IPS DF 4.7 (cell line): ENCODE measurements around the gene PALM.
"Not testable (repeated sequence)": the region's sequence is repeated elsewhere in the genome, so short reads cannot be mapped to it uniquely, and the experiment has no call there.

Experiments
- DNase-seq: peaks from one replicate; pipeline ENCODE4 v3.0.0-alpha.2; 2013; ENCODE audit warnings: low spot score; ENCODE audit errors: extremely low read depth

Gene PALM

DNA sequence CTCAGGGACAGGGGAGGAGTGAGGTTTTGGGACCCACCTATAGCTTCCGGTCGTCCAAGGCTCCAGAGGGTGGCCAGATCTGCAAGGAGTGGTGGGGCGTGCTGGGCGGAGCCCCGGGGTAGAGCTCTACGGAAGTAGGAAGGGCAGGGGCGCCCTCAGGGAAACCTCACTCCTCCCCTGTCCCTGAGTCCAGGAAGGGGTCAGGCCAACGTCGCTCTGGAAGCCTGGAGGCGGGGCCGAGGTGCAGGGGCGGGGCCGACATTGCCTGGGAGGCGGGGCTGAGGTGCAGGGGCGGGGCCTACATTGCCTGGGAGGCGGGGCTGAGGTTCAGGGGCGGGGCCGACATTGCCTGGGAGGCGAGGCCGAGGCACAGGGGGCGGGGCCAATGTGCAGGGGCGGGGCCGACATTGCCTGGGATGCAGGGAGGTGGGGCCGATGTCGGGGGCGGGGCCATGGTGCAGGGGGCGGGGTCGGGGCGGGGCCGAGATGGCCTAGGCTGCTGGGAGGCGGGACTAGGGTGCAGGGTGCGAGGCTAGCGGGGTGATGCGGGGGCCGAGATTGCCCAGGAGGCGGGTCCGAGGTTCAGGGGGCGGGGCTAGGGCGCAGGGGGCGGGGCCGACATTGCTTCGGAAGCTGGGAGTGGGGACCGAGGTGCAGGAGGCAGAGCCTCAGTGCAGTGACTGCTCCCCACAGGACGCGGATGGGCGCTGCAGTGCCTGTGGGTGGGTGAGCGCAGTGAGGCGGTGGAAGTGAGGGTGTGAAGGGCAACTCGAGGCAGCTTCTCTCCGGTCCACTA lies 4.9 kb upstream of the PALM start:
- DNase-seq = no peak

DNA sequence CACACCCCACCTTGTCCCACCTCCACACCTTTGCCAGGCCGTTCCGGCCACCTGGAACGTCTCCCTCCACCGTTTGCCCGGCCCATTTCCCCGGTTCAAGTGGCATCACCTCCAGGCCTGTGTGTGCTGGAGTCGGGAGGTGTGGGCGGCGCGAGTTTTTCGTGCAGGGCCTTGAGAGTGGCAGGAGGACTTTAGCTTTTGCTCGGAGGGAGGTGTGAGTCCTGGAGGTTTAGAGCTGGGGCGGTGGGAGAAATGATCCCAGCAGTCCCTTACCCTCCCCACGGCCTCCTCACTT lies 4.3 kb upstream of the PALM start:
- DNase-seq = no peak

DNA sequence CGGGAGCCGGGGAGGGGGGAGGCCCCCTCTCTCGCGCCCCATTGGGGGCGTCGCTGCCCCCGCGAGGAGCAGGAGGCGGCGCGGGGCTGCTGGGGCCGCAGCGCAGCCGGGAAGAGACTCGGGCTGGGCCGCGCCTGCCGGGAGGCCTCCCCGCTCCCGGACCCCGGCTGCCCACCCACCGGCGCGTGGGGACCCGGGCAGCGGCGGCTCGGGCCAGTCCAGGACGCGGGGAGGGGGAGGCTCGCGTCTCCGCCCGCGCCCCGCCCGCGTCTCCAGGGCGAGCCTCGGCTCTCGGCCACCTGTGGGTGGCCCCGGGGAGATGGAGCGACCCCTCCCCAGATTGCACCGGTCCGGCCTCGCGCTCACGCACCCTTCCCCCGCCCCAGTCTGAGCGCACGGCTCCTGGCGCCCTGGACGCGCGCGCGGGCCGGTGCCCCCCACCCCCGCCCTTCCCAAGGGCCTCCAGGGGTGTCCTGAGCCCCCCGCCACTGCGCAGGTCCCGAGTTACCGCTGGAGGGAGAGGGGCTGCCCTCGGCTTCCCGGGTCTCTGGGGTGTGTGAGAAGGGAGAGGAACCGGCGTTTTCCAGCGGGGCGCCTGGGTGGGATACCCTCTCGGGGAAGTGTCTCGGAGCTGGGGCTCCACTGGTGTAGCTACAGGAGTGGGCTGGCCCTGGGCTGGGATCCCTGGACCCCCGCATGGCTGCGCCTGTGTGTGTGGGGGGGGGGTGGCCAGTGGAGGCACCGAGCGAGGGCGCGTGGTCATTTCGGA lies 645 bp downstream of the PALM start:
- DNase-seq = no peak

DNA sequence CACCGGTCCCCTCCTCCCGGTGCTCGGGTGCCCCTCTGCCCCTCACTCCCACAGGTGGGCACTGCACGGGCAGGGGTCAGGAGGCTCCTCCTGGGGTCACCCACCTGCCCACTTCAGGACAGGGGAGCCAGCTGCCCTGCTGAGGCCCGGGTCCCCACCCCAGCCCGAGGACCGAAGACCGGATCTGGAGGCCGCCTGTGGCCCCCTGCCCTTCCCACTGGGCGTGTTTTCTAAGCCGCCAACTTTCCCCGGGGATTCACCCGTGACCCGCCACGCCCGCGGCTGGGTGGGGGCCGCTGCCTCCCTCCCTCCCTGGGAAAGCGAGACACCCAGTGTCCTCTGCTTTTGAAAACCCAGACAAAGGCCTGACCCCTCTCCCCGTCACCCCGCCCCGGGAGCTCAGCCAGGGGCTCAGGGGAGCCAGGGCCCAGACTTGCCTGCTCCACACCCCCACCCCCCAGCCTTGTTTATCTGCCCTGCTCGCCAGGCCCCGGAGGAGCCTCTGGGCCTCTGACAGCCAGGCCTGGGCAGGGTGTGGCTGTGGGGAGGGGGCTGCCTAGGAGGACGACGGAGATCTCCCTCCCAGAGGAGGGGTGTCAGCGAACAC lies 1.3 kb downstream of the PALM start:
- no peak for DNase-seq

DNA sequence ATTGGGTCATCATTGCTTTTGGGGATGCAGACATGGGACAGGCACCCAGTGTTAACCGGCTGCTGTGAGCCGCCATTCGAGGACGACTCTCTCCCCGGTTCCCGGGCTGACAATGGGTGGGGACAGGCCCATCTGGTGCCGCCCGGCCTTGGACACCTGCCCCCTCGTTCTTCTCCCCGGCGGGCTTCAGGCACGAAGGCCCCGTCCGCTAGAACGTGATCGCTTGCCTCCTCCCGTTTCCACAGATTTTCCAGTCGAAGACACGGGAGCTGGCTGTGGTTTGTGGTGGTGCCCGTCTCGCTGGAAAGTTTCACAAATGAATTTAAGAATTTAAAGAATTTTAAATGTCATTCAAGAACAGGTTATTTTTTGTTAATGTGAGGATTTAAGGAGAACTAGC lies 2.0 kb downstream of the PALM start:
- DNase-seq = no peak

DNA sequence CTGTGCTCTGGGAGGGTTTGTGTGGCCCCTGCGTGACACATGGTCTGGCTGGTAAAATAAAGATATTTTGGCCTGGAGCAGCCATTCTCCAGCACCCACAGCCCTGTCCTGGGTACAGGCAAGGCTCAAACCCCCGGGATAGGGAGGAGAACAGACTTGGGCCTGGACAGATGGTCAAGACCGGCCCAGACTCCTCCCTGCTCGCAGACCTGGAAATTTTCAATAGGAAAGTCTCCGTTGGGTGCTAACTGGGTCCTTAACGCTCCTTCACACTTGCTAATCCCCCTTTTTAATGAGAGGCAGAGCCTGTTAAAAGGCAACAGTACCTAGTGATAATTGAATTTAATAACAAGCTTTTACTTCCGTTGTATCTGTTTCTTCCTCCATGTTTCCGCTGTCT lies 2.5 kb downstream of the PALM start:
- DNase-seq = no peak

DNA sequence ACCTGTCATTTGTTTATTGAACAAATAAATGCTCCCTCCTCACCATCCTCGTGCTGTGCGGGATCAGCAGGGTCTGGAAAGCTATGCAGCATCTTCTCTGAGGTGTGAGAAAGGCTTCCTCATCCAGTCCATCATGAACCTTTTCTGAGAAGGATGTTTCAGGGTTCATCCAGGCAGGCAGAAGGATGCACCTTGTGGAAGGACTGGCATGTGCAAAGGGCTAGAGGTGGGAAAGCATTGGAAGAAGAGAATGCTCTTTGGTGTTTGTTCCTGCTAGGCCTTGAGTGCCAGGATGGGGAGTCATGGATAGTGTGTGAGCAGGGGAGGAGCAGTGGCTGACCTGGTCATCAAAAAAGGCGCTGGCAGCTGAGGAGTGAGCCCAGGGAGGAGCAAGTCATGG lies 6.6 kb downstream of the PALM start:
- no peak for DNase-seq

DNA sequence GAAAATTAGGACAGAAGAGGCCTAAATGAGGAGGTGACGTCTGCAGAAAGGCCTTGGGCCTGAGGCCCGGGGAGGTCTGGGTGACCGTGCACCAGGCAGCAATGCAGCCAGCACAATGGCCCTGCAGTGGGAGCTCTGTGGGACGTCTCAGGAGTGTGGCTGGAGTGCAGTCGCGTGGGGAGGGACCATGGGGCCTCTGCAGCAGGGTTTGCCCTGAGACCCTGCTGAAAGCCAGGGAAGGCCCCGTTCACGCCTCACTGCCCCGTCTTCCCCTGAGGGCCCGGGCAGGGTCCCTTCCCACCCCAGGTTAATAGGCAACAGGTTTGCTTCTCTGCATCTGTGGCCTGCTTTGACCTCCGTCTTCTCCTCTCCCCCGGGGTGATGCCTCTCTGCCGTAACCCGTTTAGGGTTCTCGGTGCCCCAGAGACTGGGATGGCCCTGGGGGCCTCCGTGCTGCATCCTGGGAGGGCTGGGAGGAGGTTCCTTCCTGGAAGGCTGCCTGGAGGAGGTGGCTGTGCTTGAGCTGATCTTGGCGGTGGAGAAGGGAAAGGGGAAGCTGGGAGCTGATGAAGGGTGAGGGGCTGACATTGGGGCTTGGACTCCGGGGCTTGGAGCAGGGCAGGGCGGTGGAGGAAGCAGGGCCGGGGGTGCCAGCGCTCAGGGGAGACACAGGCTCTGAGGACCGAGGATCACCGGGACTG lies 9.7 kb downstream of the PALM start:
- no peak for DNase-seq

DNA sequence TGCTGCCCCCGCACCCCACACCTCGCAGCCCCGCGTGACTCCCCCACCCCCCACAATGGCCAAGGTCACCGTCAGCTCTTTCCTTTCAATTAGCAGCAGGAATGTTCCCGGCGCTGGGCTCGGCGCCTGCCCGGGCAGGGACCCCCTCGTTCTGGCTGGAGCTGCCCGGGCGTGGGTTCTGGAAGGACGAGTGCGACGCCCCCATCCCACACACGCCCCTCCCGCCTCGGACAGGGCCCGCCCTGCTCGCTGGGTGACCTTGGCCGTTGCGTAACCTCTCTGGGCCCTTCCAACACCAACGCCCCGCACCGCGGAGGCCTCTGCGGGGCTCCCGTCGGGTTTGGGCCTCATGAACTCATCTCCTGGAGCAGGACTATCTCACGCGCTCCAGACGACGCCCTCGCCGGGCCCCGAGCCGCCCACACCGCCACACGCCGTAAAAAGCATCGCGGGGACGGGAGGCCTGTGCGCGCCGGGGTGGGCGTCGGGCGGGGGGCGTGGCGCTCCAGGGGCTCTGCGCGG lies 10.3 kb downstream of the PALM start:
- no peak for DNase-seq

DNA sequence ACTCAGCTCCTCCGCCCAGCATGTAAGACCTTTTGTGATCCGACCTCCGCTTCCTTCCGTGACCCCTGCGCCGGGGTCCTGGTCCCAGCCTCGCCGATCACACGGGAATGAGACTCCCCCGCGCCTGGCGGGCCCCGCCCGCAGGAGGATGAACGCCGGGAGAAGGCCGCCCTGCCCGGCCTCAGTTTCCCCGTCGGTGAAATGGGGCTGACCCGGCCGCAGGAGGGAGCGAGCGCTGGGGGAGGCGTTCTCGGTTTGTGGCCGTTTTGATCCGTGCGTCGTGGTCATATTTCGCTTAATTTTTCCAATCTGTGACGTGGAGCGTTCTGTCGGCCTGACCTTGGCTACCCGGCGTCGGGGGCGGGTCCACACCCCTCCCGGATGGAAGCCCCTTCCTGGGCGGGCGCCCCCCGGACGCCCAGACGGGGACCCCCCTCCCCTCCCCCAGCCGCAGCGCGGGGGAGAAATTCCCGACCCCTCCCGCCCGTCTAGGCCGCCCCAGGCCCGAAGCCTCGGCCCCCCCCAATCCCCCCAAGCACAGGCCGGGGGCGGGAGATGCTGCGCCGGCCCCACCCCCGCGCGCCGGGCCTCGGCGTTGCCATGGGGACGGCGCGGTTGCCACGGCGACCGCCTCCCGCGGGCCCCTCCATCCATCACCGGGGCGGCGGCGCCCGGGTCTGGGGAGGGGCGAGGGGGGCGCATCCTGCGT lies 11.1 kb downstream of the PALM start:
- DNase-seq = no peak

DNA sequence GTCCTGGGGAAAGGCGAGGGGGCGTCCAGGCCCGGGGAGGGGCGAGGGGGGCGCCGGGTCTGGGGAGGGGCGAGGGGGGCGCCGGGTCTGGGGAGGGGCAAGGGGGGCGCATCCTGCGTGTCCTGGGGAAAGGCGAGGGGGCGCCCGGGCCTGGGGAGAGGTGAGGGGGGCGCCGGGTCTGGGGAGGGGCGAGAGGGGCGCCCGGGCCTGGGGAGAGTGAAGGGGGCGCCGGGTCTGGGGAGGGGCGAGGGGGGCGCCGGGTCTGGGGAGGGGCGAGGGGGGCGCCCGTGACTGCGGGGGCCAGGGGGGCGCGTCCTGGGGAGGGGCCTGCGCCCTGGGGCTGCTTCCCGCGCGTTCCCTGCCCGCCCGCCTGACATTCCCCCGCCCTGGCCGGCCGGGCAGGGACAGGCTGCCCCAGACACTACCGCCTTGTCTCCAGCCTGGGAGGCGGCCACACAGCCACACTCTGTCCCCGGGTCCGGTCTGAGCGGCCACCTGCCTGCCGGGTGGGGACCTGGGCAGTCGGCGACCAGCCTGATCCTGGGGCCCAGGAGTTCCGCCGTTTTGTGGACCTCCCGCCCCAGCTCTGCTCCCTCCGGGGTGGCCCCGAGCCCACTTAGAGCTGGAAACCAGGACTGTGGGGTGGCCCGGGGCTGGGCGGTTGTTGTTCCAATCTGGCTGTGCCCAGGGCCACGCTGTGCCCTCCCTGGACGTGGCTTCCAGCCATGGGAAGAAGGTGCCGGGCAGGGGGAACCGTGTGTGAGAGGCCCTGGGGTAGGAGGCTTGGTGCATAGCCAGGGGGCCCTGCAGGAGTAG lies 11.8 kb downstream of the PALM start:
- no peak for DNase-seq

DNA sequence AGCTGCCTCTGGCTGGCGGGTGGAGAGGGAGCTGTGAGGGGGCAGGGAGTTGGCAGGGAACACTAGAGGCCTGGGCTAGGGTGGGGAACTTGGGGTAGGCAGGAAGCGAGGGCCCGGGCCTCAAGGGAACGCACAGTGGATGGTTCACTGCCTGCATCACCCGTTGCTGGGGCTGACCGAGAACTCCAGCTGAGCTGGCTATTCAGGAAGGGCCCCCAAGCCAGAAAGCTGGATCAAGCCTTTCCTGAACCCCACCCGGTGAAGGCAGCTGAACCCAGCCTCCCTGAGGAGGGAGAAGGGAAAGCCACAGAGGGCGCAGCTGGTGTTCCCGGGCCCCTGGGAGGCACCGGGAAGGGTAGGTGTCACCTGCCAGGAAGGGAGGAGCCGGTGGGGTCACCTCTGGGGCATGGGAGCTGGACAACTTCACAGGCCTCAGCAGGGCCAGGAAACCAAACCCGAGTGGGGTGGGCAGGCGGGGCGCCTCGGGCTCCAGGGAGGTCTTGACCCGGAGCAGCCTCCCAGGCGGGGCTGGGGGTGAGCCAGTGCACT lies 13.9 kb downstream of the PALM start:
- no peak for DNase-seq

DNA sequence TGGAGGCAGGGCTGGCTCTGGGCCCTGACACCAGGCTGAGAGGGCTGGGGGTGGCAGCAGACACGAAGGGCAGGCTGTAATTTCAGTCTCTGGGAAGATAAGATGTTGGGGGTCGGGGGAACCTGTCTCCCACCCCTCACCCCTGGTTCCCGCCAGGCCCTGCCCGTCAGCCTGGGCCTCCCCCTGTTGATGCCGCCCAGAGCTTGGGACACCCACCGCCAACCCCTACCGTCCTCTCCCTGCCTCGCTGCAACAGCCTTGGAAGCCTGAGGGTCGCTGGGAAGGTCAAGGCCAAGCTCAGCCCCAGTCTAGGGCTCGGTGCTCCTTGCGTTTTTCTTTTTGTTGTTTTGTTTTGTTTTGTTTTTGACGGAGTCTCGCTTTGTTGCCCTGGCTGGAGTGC lies 14.5 kb downstream of the PALM start:
- DNase-seq = no peak

DNA sequence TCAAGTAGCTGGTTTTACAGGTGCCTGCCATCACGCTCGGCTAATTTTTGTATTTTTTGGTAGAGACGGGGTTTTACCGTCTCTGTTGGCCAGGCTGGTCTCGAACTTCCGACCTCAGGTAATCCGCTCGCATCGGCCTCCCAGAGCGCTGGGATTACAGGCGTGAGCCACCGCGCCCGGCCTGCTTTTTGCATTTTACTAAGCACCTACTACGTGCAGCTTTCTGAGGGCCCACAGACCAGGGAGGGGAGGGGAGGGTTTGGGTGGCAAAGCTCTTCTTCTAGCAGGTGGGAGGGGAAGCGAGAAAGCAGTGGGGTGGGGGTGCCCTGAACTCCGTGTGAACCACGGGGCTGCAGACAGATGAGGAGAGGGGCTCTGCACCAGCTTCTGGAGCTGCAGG lies 15.0 kb downstream of the PALM start:
- DNase-seq = no peak

DNA sequence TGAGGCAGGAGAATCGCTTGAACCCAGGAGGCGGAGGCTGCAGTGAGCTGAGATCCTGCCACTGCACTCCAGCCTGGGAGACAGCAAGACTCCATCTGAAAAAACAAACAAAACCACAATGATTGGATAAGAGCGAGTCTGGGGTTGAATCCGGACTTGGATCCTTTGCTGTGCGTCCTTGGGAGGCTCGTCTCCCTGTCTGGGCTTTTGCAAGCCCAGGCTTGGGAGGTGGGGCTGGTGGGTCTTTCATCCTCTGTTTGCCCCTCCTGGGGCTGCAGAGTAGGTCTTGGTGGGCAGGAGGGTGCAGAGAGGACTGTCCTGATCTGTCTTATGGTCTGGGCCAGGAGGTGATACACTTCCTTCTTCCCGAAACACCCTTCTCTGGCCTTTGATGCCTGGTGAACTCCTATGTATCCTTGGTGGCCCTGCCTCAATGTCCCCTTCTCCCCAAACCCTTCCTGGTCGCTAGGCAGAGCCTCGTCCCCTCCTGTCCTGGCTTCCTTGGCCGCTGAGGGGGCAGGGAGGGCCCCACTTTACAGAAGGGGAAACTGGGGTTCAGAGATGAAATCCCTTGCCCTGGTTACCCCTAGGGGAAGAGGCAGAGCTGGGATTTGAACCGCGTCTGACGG lies 16.8 kb downstream of the PALM start:
- no peak for DNase-seq

DNA sequence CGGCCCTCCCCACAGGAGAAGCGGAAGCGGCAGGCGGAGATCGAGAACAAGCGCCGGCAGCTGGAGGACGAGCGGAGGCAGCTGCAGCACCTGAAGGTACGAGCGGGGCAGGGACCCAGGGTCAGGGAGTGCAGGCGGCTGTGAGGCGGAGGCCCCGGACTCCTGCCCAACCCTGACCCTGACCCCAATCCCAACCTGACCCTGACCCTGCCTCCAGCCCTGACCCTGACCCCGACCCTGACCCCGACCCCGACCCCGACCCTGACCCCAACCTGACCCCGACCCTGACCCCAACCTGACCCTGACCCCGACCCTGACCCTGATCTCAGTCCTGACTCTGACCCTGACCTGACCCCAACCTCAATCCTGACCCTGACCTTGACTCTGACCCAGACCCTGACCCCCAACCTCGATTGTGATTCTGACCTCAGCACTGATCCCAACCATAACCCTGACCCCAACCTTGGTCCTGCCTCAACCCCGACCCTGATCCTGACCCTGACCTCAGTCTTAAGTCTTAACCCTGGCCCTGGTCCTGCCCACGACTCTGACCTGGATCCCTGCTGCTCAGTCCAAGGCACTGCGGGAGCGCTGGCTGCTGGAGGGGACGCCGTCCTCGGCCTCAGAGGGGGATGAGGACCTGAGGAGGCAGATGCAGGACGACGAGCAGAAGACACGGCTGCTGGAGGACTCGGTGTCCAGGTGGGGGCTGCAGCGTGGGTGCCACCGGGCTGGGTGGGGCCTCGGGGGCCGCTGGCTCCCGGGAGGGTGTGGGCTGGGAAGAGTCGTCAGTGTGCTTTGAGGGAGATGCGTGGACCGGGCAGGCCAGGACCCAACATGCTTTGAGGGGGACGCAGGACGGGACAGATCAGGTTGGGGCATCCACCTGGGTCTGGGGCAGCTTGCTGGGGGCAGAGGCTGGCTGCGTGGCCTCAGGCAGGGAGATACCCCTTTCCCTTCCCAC lies 18.5 kb downstream of the PALM start:
- no peak for DNase-seq

DNA sequence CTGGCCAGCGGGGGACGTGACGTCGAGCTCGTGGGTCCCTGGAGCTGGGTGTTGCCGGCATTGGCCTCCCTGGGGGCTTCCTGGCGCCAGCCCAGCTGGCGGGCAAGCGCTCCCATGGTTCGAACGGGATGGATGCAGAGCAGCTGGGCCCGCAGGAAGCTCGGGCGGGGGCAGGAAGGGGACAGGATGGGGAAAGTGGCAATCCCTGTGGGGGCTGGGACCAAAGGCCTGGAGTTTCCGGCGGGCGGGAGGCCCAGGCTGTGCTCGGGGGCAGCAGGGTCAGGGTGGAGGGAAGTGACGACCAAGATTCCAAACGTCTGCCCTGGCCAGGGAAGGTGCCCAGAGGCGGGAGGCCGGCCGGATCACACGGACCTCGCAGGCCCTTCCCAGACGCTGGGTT lies 19.3 kb downstream of the PALM start:
- DNase-seq = no peak

DNA sequence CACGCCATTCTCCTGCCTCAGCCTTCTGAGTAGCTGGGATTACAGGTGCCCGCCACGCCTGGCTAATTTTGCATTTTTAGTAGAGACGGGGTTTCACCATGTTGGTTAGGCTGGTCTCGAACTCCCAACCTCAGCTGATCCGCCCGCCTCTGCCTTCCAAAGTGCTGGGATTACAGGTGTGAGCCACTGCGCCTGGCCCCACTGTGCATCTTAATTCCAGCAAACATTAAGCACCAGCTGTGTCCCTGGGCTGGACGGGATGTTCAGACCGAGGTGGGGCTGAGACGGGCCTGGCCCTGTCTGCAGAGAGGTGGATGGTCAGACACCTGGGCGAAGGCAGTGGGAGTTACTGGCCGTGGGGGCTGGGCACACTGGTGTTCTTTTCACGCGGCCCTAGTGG lies 20.8 kb downstream of the PALM start:
- not testable (repeated sequence) for DNase-seq
